HG02981 (cell line): ENCODE measurements around the gene NCOR1.
"Not testable (repeated sequence)": the region's sequence is repeated elsewhere in the genome, so short reads cannot be mapped to it uniquely, and the experiment has no call there.

ENCODE experiments used
- ATAC-seq: cut with Tn5 transposase; IDR thresholded peaks from one replicate; pipeline ENCODE4 v1.9.1; 2021; ENCODE audit warnings: mild to moderate bottlenecking, moderate library complexity; ENCODE audit not compliant: unreplicated experiment

NCOR1 gene

DNA sequence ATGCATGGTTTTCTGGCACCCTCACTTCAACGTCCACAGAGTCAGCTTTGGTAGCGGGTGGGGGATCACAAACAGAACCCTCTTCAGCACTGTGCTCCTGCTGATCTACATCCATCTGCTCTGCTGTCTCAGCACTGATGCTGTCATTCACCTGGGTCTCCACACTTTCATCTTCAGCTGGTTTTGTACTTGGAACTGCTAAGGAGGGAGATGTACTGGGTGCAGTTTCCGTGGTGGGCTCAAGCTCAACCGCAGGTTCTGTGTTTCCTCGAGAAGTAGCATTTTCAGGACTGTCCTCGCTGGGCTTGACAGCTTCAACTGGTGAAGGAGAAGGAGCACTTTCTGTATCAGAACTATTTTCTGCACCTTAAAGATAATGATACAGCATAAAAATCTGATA lies 113.9 kb downstream of the NCOR1 start:
- ATAC-seq, result no peak

DNA sequence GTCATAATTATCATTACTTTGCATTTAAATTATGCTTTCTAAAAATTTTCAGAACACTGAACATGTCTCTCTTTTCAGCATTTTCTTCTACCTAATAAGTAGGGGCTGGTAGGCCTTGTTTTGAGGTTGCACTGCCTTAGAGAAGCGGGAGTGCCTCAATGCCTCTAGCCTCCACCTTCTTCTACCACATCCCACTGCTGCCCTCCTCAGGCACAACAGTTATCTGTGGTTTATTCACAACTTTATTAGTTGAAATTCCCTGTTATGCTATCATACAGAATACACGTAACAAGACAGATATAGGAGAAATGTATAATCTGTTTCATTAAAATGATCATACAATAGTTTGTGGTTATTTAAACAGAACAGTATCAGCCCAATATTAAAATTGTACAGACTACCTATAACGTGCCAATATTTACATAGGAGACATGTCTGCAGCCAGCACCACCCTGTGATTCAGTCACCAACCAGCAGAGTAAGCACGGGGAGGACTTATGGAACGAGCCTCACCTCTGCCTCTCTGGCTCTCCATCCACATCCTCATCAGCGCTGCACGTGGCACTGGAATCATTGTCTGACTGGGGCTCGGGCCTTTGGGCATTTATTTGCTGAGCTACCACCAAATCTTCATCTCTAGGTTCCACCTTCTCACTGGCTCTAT lies 114.5 kb downstream of the NCOR1 start:
- ATAC-seq, result no peak

DNA sequence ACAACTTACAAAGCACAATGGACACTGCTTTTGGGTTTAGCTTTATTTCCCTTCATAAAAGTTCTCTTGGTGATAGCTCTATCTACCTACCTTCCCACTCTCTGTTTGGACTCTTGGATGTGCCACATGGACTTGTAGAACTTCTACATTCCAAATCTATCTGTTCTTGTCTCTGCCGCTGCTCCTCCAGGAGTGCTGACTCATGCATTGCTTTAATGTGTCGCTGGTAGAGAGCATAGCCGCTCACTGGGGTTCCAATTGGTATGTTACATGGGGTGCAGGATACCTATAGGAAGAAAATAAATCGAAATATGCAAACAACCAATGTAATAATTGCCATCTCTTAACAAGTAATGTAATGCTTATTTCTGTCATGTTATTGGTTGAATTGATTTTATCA lies 123.6 kb downstream of the NCOR1 start:
- no peak for ATAC-seq

DNA sequence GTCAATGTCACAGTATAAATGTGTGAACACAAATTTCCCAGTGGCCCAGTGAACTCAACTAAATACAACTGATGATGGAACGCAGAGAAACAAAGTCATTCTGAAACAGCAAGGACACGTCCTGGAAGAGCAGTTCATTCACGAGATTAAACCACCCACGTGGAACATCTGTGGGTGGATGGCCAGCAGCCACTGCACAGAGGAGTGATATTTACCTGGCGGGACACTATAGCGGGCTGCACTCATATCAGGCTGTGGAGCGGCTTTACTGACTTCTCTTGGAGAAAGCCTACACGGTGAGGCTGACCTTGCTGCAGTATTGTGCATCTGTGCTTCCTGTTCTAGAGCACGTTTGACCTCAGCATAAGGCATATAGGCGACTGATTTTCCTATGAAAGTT lies 128.4 kb downstream of the NCOR1 start:
- ATAC-seq, result no peak

DNA sequence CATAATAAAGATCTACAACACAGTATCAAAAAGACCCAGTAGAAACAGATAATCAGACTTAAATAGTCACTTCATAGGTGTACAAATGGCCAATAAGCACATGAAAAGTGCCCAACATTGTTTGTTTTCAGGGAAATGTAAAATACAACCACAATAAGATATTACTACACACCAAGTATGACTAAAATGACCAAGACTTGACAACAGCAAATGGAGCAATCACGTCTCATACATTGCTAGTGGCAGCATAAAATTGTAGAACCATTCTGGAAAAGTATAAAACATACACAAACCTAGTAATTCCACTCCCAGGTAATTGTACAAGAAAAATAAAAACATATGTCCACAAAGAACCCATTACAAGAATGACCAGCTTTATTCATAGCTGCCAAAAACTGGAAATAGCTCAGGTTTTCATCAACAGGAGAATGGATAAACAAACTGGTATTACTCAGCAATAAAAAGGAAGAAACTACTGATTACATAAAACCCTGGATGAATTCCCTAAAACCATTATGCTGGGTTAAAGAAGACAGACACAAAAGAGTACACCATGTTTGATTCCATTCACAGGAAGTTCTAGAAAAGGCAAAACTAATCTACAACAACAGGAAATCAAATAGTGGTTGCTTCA lies 130.2 kb downstream of the NCOR1 start:
- no peak for ATAC-seq

DNA sequence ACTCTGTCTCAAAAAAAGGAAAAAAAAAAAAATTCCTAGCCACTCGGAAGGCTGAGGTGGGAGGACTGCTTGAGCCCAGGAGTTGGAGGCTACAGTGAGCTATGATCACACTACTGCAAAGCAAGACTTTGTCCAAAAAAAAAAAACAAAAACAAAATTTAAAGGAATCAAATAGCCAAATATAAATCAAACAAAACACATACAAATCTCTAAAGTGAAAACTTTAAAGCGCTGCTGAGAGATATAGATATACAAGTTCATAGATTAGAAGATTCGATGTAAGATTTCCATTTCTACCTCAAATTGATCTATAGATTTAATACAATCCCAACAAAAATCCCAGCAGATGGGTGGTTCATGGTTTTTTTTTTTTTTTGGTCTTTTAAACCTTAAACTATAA lies 132.1 kb downstream of the NCOR1 start:
- no peak for ATAC-seq

DNA sequence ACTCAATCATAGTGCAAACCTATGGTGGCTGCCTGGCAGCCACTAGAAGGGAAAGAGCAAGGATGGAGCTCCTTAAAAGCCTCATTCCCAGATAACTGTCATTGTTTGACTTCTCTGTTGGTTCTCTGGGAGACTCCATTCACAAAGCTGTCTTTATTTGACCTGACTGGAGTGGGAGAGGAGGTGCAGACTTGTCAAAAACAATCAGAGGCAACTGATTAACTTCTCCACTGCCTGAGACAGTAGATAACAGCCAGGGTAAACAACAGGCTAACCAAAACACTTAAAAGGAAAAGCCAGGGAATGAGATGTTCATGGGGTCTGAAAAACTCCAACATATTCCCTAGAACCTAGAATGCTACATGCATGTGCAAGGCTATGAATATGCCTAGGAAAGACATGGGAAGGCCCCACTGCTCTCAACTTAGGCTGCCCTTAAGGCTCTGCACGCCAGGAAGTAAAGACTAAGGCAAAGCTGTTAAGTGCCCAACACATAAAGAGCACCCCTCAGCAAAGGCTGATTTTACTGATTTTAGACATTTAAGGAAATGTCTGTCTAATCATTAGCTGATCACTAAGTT lies 133.7 kb downstream of the NCOR1 start:
- no peak for ATAC-seq

DNA sequence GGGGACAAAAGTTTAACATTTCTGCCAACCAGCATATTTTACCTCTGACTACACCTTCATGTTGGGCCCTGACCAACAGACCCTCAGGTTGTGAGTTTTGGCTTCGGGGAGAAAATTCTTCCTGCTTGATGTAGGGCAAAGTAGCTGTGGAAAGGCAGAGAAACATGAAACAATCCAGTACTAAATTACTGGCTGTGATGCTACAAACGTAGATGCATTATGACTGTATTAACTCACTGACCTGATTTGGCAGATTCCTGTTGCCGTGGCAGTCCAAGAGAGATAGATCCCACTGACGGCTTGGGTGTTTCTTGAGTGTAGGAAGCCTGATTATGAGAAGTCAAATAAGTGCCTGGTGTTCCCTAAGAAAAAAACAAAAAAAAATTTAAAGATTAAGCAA lies 135.0 kb downstream of the NCOR1 start:
- no peak for ATAC-seq

DNA sequence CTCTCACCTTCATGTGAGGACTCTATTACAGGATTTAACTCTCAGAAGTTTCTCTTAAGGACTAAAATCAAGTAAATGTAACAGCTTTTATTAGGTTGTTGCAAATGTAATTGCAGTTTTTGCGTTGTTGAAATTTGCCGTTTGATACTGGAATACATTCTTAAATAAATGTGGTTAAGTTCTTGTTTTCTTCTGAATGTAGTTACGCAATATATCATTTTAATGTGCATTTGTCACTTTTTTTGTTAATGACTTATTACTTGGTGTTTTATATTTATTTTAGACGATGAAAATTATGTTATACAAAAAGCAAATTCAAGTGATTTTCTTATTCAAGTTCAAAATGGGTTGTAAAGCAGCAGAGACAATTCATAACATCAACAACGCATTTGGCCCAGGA lies 139.4 kb downstream of the NCOR1 start:
- no peak for ATAC-seq

DNA sequence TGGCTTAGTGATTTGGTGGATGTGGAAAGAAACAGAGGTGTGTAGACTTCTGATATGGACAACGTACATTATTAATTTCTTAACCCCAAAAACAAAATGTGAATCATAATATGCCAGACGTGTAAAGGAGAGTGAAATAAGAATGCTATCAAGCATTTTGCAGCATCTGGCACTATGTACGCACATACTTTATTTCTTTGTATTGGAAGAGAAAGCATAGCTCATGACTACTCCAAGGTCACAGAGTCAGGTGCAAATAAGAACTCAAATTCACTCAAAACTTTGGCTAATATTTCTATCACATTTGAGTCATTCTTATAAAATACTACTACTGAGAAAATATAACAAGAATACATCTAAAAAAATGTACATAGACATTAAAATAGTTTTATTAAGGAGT lies 140.9 kb downstream of the NCOR1 start:
- ATAC-seq, result no peak

DNA sequence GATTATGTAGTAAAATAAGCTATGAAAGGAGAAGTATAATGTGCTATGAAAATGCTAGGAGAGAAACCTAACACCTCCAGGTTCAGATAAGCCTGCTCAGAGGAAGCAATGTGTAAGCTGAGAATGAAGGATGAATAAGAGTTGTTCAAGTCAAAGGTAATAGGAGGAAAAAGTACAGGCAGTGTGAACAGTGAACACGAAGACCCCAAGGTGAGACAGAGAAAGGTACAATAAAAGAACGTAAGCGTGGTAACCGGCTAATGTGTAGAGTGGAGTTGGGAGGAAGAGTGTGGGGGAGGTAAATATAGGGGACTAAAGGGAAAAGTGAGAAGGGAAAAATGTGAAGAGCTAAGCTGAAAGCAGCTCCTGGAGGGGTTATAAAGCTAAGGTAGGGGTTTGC lies 141.5 kb downstream of the NCOR1 start:
- no peak for ATAC-seq

DNA sequence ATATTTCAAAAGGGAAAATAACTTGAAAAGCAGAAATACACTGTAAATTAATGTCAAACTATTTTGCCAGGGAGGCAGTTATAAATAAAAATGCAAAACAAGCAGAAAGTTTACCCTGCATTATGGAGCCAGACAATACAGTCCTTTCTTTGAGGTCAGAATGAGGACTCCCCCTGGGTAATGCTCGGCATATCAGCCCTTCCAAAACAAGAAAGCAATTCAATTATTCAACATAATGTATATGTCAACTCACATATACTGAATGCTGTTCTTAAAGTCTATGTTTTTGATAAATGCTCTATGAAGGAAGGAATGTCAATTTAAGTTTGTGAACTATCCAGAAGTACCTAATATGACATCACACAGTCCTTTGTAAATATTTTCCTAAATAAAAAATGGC lies 143.3 kb downstream of the NCOR1 start:
- no peak for ATAC-seq

DNA sequence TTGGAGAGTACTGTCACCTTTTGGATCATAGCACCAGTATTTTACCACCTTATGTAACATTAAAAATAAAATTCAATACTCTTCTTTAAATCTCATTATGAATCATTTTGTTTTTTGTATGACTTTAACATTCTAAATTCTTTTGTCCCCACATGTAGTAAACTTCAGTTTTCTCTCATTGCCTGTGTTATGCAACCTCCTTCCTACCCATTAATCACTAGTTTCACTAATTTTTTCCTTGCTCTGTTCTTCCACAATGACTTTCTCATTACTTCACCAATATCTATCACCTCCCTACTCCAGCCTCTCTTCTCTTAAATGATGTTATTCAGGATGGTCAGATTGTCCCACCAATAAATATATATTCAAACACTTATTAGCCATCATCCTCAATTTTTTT lies 147.0 kb downstream of the NCOR1 start:
- no peak for ATAC-seq

DNA sequence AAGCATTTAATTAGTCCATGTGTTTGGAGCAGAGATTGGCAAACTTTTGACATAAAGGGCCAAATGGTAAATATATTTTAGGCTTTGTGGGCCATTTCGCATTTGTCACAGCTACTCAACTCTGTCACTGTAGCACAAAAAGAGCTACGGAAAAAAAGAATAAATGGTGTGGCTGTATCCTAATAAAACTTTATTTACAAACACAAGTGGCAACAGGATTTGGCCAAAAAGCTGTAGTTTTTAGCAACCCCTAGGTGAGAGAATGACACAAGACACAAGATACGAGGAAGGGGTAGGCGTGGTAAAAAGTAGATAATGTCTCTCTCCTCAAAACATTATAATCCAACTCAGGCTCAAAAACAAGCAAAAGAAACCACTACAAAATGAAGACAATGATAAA lies 149.2 kb downstream of the NCOR1 start:
- ATAC-seq, result no peak

DNA sequence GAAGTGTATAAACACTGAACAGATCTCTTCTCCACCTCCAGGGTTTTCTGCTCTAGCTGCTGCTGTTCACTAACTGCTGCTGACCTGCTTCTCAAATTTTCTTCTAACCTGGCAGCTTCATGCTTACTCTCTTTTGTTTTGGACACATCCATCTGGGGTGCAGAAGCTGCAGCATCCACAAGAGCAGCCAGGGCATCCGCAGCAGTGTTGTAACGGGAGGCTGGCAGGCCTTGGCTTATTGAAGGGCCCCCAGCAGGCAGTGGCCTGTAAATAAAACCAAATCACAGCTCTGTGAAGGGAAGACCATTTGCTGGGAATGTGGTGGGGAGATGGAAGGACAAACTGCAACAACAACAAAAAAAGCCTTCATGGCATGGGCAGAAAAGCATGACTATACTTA lies 153.7 kb downstream of the NCOR1 start:
- no peak for ATAC-seq

DNA sequence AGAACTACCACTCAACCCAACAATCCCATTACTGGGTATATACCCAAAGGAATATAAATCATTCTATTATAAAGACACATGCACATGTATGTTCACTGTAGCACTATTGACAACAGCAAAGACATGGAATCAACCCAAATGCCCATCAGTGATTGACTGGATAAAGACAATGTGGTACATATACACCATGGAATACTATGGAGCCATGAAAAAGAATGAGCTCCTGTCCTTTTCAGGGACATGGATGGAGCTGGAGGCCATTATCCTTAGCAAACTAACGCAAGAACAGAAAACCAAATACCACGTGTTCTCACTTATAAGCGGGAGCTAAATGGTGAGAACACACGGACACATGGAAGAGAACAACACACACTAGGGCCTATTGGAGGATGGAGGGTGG lies 160.2 kb downstream of the NCOR1 start:
- ATAC-seq, result not testable (repeated sequence)

DNA sequence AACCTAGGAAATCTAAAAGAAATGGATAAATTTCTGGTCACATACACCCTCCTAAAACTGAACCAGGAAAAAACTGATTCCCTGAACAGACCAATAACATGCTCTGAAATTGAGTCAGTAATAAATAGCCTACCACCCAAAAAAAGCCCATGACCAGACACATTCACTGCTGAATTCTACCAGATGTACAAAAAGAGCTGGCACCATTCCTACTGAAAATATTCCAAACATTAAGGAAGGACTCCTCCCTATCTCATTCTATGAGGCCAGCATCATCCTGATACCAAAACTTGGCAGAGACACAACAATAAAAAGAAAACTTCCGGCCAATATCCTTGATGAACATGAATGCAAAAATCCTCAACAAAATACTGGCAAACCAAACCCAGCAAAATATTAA lies 162.8 kb downstream of the NCOR1 start:
- ATAC-seq, result no peak

DNA sequence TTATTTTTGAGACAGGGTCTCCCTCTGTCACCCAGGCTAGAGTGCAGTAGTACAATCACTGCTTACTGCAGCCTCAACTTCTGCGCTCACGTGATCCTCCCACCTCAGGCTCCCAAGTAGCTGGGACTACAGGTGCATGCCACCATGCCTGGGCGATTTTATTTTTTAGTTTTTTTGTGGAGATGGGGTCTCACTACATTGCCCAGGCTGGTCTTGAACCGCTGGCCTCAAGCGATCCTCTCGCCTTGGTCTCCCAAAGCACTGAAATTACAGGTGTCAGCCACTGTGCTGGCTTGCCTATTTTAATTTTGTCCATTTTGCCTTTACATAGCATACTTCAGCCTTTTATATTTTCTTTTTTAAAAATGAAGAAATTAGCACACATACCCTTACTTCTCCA lies 164.5 kb downstream of the NCOR1 start:
- ATAC-seq, result no peak

DNA sequence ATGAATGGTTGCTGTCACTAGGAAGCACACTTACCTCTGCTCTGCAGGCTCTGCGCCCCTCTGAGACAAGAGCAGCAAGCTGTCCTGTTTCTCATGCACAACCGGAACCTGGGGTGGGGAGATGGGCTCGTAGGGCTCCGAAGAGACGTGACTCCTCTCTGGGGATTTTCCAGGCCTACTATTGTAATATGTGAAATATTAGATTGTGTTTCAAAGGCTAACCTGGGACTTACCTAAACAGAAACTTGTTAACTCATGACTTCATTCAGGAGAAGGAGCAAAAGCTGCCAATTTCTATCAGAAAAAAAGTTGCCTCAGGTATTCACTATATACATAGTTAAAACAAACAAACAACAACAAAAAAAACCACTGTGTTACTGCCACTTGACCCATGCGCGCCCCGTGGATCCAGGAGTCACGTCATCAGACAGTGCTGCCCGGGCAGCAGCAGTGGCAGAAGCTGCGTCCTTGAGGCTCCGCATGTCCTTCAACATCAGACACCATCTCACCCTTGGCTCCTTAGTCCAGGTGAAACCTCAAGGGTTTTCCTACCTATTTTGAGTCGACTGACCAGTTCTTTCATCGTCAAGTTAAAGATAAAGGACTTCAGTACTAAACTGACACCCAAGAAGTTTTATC lies 166.4 kb downstream of the NCOR1 start:
- no peak for ATAC-seq

DNA sequence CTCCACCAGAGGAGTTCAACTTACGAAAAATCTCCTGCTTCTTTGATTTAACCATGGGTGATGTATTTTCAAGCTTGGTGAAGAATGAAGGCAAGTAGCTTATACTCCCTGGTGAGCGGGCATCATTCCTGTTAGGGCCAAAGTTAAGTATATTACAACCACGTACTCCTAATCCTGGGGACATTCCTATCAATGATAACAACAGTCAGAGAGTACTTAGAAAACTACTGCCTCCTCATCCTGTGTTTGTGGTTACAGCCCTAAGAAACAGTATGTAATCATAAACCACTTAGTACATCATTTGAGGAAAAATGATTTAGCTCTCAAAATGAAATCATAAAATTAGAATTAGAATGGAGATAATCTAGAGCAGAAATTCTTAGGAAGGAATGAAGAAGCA lies 168.4 kb downstream of the NCOR1 start:
- ATAC-seq, result no peak

DNA sequence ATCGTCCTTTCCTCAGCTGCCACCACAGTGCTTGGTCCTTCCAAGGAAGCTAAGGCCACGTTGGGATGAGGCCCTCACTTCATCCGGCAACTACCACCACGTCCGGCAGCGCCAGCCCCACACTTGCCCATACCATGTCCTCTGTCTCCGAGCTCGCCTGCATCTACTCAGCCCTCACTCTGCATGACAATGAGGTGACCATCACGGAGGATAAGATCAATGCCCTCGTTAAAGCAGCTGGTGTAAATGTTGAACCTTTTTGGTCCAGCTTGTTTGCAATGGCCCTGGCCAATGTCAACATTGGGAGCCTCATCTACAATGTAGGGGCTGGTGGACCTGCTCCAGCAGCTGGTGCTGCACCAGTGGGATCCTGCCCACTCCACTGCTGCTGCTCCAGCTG lies 170.8 kb downstream of the NCOR1 start:
- ATAC-seq, result no peak

DNA sequence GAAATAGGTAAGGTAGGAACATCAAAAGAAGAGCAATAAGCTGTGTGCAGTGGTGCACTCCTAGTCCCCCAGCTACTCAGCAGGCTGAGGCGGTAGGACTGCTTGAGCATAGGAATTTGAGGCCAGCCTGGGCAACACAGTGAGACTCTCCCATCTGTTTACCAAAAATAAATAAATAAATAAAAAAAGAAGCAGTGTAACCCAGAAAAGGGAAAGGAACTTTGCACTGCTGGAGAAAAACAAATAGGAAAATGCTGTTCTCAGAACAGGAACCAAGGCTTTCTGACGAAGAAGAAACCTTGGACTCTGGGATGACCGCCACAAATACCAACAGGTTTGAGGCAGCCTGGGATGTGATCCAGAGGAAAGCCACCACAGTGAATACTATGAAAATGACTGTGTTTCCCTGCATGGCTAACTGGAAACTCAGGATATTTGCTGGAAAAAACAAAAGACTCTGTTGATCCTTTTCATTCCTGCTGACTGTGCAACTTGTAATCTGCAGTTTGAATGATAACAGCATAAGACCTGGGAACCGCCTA lies 174.6 kb downstream of the NCOR1 start:
- ATAC-seq, result no peak
